MCF 10A (cell line): Measurements from ENCODE around the gene CYCS. TPM values are rescaled to one million over a fixed set of nuclear protein-coding genes. Genes with fewer than 3 reads are reported as not detected.
"Not testable (repeated sequence)": the region's sequence is repeated elsewhere in the genome, so short reads cannot be mapped to it uniquely, and the experiment has no call there.

Experiments
- BruUV-seq: library from RNA; stranded (reverse); fragments of 400-500 nt; replicated peaks from 2 replicates; lab custom pipeline; 2021; lab: Mats Ljungman, UMichigan
- CTCF ChIA-PET: fragments of 300-600 bp; sonication (Branson Sonifier 250); formaldehyde crosslinking; extraction: SDS; loops from one replicate; lab custom pipeline; 2021; ENCODE audit warnings: antibody characterized with exemption, inconsistent platforms; lab: Yijun Ruan, JAX
- POLR2A ChIA-PET: fragments of 300-600, 350-650 bp; sonication (Branson Sonifier 250); formaldehyde crosslinking; extraction: SDS; loops from one replicate; lab custom pipeline; 2020; ENCODE audit warnings: antibody characterized with exemption, inconsistent platforms; lab: Yijun Ruan, JAX
- DNase-seq: peaks from one replicate; pipeline ENCODE4 v3.0.0-alpha.2; 2018; ENCODE audit not compliant: unreplicated experiment
- H3K27ac Mint-ChIP-seq: one replicate; pipeline ENCODE4 v1.8.0; 2022; ENCODE audit warnings: mild to moderate bottlenecking, low read depth, mixed read lengths; ENCODE audit not compliant: unreplicated experiment
- H3K27me3 Mint-ChIP-seq: one replicate; pipeline ENCODE4 v1.8.0; 2022; ENCODE audit warnings: mixed read lengths; ENCODE audit not compliant: insufficient read depth, unreplicated experiment
- H3K36me3 Mint-ChIP-seq: one replicate; pipeline ENCODE4 v1.8.0; 2022; ENCODE audit warnings: mild to moderate bottlenecking, moderate library complexity, mixed read lengths; ENCODE audit not compliant: insufficient read depth, unreplicated experiment
- H3K4me1 Mint-ChIP-seq: one replicate; pipeline ENCODE4 v1.8.0; 2022; ENCODE audit warnings: mixed read lengths; ENCODE audit not compliant: insufficient read depth, unreplicated experiment
- H3K4me3 Mint-ChIP-seq: one replicate; pipeline ENCODE4 v1.8.0; 2022; ENCODE audit warnings: mild to moderate bottlenecking, moderate library complexity, mixed read lengths; ENCODE audit not compliant: unreplicated experiment
- H3K9me3 Mint-ChIP-seq: one replicate; pipeline ENCODE4 v1.8.0; 2022; ENCODE audit warnings: mixed read lengths; ENCODE audit not compliant: unreplicated experiment
- intact Hi-C: fragments of 100-400 bp; cut with micrococcal nuclease; formaldehyde crosslinking; loops from 2 replicates; pipeline ENCODE4 v1.14.1; 2022
- total RNA-seq: library from RNA; stranded (reverse); gene quantifications from 2 replicates; pipeline ENCODE4 v1.2.3, GENCODE V29; 2022
- TF ChIP-seq, protein P1 (sequence below): fragments of 200-600 bp; IDR thresholded peaks from one replicate; pipeline ENCODE4 v1.8.0; 2022; ENCODE audit warnings: antibody characterized with exemption, mild to moderate bottlenecking; ENCODE audit not compliant: unreplicated experiment

The CYCS gene
- total RNA-seq, 1 experiment from 2014 or later: 368 TPM

GRCh38 chr7:25117226-25118047 lies 7.6 kb downstream of the CYCS start:
- CTCF ChIA-PET: interaction anchor here (1.1 to 2.1 kb wide), 2 partner anchors 19 to 43 kb away, joined by 3 to 13 read pairs; no protein-coding TSS in a partner anchor

DNA sequence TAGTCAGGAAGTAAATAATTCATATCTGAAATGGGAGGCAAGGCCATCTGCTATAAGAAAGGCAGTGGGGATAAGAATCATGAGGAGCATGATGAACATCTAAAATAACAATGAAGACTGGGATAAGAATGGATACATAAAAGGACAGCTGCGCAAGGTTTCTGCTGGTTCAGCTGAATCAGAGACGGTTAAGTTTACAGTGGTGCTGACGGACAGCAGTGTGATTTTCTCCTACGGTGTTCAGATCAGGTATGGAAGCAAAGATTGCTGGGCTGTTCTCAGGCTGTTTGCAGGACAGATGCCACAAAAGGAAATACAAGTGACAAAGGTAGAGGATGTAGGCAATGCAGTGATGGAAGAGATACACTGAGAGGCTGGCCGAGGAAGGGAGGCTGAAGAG lies 8.4 kb downstream of the CYCS start:
- intact Hi-C loops: no loop called here
- Mint-ChIP-seq H3K4me1 (peaks cover 22% of the 10 kb centered on the region), H3K4me3 (no peak overlapping the region), H3K36me3 (peaks cover 53% of the 10 kb centered on the region), H3K27me3 (no peaks in the 10 kb centered on the region), H3K27ac (peak overlapping the region; percentile 57), H3K9me3 (no peaks in the 10 kb centered on the region)
- TF ChIP-seq, protein P1, sequence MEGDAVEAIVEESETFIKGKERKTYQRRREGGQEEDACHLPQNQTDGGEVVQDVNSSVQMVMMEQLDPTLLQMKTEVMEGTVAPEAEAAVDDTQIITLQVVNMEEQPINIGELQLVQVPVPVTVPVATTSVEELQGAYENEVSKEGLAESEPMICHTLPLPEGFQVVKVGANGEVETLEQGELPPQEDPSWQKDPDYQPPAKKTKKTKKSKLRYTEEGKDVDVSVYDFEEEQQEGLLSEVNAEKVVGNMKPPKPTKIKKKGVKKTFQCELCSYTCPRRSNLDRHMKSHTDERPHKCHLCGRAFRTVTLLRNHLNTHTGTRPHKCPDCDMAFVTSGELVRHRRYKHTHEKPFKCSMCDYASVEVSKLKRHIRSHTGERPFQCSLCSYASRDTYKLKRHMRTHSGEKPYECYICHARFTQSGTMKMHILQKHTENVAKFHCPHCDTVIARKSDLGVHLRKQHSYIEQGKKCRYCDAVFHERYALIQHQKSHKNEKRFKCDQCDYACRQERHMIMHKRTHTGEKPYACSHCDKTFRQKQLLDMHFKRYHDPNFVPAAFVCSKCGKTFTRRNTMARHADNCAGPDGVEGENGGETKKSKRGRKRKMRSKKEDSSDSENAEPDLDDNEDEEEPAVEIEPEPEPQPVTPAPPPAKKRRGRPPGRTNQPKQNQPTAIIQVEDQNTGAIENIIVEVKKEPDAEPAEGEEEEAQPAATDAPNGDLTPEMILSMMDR: no peak
- DNase-seq: no peak
- ChIA-PET CTCF (interaction anchor here (0.5 to 2.1 kb wide), 3 partner anchors 16 to 44 kb away, joined by 3 to 13 read pairs (median 3); no protein-coding TSS in a partner anchor), POLR2A (no interaction called here)
- no TSS peak for BruUV-seq

More at GRCh38 chr7:25117226-25118047, 7.6 kb downstream of the CYCS start:
- H3K4me3 Mint-ChIP-seq: no peak overlapping the region
- H3K36me3 Mint-ChIP-seq: peaks cover 59% of the 10 kb centered on the region
- no peak for DNase-seq
- no peaks in the 10 kb centered on the region for H3K27me3 Mint-ChIP-seq
- BruUV-seq: no TSS peak
- intact Hi-C loops: no loop called here
- peaks cover 23% of the 10 kb centered on the region for H3K4me1 Mint-ChIP-seq
- TF ChIP-seq, protein P1: no peak
- no peaks in the 10 kb centered on the region for H3K9me3 Mint-ChIP-seq
- no peak overlapping the region for H3K27ac Mint-ChIP-seq
- POLR2A ChIA-PET: no interaction called here

DNA sequence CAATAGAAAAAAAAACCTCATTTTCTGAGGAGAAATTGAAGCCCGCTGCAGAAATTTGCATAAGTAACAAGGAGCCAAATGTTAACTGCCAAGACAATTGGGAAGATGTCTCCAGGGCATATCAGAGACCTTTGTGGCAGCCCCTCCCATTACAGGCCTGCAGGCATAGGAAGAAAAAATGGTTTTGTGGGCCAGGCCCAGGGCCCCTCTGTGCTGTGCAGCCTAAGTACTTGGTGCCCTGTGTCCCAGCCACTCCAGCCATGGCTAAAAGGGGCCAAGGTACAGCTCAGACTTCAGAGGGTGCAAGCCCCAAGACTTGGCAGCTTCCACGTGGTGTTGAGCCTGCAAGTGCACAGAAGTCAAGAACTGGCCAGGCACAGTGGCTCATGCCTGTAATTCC lies 14.5 kb downstream of the CYCS start:
- ChIA-PET CTCF (interaction anchor here (0.6 to 4.3 kb wide), 2 partner anchors 12 to 41 kb away, joined by 5 to 23 read pairs; no protein-coding TSS in a partner anchor), POLR2A (interaction anchor here (0.5 to 4.3 kb wide), 3 partner anchors 9 to 20 kb away, joined by 3 to 22 read pairs (median 3); partner anchors contain the start of gene CYCS)
- intact Hi-C loops, H3K4me1 Mint-ChIP-seq, H3K27me3 Mint-ChIP-seq, H3K9me3 Mint-ChIP-seq, BruUV-seq, DNase-seq, H3K27ac Mint-ChIP-seq, H3K4me3 Mint-ChIP-seq: not testable (repeated sequence)
- H3K36me3 Mint-ChIP-seq: peaks cover 11% of the 10 kb centered on the region

GRCh38 chr7:25109276-25109675 lies 15.8 kb downstream of the CYCS start:
- intact Hi-C loops: no loop called here
- CTCF ChIA-PET: interaction anchor here (0.5 to 1.6 kb wide), 3 partner anchors 10 to 33 kb away, joined by 3 to 11 read pairs (median 4); no protein-coding TSS in a partner anchor

More at GRCh38 chr7:25109276-25109675, 15.8 kb downstream of the CYCS start:
- Mint-ChIP-seq H3K9me3 (no peaks in the 10 kb centered on the region), H3K4me3 (no peak overlapping the region), H3K36me3 (peaks cover 11% of the 10 kb centered on the region), H3K27ac (no peak overlapping the region), H3K4me1 (peaks cover 8% of the 10 kb centered on the region), H3K27me3 (no peaks in the 10 kb centered on the region)
- BruUV-seq: no TSS peak
- POLR2A ChIA-PET: interaction anchor here (1.0 to 1.3 kb wide), 2 partner anchors 10 to 11 kb away, joined by 3 to 7 read pairs; no protein-coding TSS in a partner anchor
- TF ChIP-seq, protein P1: no peak
- no peak for DNase-seq
